Measurements from ENCODE around the gene KIAA1755.

GRCh38 chr20:38250609-38251008 lies 9.9 kb downstream of the KIAA1755 start:
- TF ChIP-seq CTCF (conservative IDR thresholded peaks at IDR 0.05; ENCODE audit: low read depth, low read length) (no peak), EZH2phosphoT487 (IDR thresholded peaks at IDR 0.05; ENCODE audit: borderline replicate concordance, low read length) (no peak), EZH2 (IDR thresholded peaks at IDR 0.05; ENCODE audit: low read length, unreplicated experiment) (no peak)

All from PC-3 (cell line).